Uterus (tissue), 2 donors: ENCODE measurements around the gene HMCN1.

ENCODE experiments used
- POLR2A ChIP-seq, 2 donors: fragments of 450-650 bp; IDR thresholded peaks; one replicate each; pipeline ENCODE4 v1.6.1; 2016; ENCODE audit warnings: antibody characterized with exemption in 2 of 2, mild to moderate bottlenecking in 1 of 2, moderate library complexity in 1 of 2
- TF ChIP-seq, protein P1 (sequence below), 4 experiments: fragments of 200-600 bp in 2 of 4; fragments of 450-650 bp in 2 of 4; sonication (generic) in 2 of 4; IDR thresholded peaks; one replicate each; pipeline ENCODE4 v1.5.1; 2016 to 2019; ENCODE audit warnings: antibody characterized with exemption in 4 of 4, mild to moderate bottlenecking in 2 of 4, moderate library complexity in 1 of 4

DNA sequence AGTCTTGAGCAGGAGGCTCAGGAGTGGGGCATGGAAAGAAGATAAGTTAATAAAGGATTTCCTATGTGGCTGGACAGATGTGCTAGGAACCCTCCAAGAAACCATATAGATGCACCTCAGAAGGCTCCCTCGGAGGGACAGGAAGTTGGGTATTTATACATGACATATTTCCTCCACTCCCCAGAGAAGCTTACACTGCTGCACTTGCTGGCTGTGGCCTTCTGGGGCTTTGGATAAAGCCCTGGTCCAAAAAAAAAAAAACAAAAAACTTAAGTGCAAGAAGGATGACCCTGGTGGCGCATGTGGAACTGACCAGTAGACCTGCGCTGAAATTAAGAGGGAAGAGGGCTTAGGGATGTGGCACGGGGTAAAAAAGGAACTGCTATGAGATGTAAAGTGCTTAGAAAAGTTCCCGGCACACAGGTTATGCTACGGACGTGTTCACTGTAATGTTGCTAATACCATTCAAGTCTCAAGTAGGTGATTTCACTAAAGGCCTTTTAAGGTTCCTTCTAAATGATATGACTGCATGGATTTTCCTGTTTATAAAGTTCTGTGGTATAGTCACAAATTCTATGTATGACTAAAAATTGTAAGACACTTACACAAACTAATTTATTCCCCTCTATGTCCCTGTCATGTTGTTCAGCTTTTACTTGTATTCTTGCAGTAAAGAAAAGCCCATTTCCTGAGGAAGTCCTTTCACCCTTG is 253.6 kb downstream of the HMCN1 start:
- TF ChIP-seq, protein P1, sequence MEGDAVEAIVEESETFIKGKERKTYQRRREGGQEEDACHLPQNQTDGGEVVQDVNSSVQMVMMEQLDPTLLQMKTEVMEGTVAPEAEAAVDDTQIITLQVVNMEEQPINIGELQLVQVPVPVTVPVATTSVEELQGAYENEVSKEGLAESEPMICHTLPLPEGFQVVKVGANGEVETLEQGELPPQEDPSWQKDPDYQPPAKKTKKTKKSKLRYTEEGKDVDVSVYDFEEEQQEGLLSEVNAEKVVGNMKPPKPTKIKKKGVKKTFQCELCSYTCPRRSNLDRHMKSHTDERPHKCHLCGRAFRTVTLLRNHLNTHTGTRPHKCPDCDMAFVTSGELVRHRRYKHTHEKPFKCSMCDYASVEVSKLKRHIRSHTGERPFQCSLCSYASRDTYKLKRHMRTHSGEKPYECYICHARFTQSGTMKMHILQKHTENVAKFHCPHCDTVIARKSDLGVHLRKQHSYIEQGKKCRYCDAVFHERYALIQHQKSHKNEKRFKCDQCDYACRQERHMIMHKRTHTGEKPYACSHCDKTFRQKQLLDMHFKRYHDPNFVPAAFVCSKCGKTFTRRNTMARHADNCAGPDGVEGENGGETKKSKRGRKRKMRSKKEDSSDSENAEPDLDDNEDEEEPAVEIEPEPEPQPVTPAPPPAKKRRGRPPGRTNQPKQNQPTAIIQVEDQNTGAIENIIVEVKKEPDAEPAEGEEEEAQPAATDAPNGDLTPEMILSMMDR (IDR thresholded peaks at IDR 0.05) = no peak
- TF ChIP-seq POLR2A (IDR thresholded peaks at IDR 0.05) = no peak
